ENCODE results near the gene ASB7.

DNA sequence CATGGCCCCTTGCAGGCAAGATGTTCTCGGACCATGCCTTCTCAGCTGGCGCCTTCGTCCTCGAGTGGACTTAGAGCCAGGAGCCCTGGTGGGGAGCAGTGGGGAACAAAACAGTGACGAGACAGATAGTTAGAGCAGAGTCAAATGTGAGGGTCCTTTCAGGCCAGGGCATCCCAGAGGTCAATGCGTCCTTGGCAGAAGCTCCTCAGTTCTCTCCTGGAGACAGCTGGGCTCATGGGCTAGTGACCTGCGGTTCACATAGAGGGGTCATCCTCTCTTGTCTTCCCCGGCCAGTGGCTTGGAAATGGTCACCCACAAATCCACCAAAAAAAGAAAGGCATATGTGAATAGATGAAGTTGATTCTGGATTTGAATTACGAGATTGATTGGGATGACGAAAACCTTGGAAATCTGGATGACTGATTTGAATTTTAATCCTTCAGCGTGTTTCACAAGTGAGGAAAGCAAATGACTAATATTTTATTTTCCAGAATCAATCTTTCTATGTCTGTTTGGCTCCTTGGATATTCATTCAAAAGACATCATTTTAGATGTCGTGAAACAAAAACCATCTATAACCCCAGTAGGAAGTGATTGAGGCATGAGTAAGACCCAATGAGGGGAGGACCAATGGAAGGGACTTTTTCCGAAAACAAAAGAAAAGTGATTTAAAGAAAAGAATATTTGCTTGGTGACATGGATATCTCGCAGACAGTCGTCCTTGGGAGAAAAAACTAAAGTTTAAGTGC, 84.5 kb downstream of the ASB7 start:
- TF ChIP-seq, protein P1, sequence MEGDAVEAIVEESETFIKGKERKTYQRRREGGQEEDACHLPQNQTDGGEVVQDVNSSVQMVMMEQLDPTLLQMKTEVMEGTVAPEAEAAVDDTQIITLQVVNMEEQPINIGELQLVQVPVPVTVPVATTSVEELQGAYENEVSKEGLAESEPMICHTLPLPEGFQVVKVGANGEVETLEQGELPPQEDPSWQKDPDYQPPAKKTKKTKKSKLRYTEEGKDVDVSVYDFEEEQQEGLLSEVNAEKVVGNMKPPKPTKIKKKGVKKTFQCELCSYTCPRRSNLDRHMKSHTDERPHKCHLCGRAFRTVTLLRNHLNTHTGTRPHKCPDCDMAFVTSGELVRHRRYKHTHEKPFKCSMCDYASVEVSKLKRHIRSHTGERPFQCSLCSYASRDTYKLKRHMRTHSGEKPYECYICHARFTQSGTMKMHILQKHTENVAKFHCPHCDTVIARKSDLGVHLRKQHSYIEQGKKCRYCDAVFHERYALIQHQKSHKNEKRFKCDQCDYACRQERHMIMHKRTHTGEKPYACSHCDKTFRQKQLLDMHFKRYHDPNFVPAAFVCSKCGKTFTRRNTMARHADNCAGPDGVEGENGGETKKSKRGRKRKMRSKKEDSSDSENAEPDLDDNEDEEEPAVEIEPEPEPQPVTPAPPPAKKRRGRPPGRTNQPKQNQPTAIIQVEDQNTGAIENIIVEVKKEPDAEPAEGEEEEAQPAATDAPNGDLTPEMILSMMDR (IDR thresholded peaks at IDR 0.05) = no peak
- no peak for TF ChIP-seq EZH2 (IDR thresholded peaks at IDR 0.05)
